Measurements from ENCODE around the gene HELB. TPM values are rescaled to one million over a fixed set of nuclear protein-coding genes. Genes with fewer than 3 reads are reported as not detected.
"Not testable (repeated sequence)": the region's sequence is repeated elsewhere in the genome, so short reads cannot be mapped to it uniquely, and the experiment has no call there.

The HELB gene
- total RNA-seq, 1 donor from 2014 or later, result 6.9 TPM

DNA sequence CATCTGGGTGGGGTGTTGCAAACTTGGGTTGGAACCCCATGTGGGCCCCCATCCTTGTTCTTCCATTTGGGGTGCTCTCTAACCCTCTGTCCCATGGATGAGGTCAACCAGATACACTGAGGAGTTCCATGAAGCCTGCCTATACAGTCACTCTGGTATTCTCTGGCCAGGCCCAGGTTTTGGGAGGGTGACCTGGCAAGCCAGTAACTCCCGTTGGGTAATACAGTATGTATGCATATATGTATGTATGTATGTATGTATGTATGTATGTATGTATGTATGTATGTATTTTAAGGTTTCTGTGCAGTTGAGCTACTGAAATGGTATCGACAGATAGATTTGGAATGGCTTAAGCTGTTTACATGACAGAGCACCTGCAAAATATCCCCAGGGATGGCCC is 12.8 kb upstream of the HELB start:
- H3K4me3 ChIP-seq, result no peak overlapping the region
- H3K27me3 ChIP-seq, result no peaks in the 10 kb centered on the region
- TF ChIP-seq, protein P1, sequence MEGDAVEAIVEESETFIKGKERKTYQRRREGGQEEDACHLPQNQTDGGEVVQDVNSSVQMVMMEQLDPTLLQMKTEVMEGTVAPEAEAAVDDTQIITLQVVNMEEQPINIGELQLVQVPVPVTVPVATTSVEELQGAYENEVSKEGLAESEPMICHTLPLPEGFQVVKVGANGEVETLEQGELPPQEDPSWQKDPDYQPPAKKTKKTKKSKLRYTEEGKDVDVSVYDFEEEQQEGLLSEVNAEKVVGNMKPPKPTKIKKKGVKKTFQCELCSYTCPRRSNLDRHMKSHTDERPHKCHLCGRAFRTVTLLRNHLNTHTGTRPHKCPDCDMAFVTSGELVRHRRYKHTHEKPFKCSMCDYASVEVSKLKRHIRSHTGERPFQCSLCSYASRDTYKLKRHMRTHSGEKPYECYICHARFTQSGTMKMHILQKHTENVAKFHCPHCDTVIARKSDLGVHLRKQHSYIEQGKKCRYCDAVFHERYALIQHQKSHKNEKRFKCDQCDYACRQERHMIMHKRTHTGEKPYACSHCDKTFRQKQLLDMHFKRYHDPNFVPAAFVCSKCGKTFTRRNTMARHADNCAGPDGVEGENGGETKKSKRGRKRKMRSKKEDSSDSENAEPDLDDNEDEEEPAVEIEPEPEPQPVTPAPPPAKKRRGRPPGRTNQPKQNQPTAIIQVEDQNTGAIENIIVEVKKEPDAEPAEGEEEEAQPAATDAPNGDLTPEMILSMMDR (IDR thresholded peaks at IDR 0.05), result no peak
- intact Hi-C loops (cut with DNase I), result no loop called here
- no peak for ATAC-seq
- no peaks in the 10 kb centered on the region for H3K9me3 ChIP-seq
- DNase-seq, result no peak
- H3K27ac ChIP-seq, result no peak overlapping the region
- no peaks in the 10 kb centered on the region for H3K4me1 ChIP-seq
- no peaks in the 10 kb centered on the region for H3K36me3 ChIP-seq

DNA sequence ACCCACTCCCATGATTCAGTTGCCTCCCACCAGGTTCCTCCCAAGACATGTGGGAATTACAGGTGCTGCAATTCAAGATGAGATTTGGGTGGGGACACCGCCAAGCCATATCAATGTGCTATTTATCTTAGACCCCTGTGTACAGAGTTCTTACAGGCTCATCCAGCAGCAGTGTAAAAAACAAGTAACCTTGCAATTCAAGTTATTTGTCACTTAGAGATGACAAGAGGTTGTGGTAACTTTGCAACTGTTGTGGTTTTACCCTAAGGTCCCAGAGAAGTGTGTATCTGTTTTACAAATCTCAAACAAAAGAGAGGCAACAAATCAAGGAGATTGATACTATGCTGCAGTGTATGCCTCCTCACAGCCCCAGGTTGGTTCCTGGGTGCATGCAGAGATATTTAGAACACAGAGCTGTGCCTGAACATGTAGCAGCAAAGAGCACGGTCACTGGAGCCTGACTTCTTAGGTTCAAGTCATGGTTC is 11.5 kb upstream of the HELB start:
- ATAC-seq, result no peak
- intact Hi-C loops (cut with DNase I), result no loop called here
- Histone ChIP-seq H3K36me3 (no peaks in the 10 kb centered on the region), H3K27ac (no peak overlapping the region), H3K27me3 (no peaks in the 10 kb centered on the region), H3K4me3 (no peak overlapping the region), H3K4me1 (no peaks in the 10 kb centered on the region), H3K9me3 (no peaks in the 10 kb centered on the region)
- TF ChIP-seq, protein P1 (IDR thresholded peaks at IDR 0.05), result no peak
- DNase-seq, result no peak

DNA sequence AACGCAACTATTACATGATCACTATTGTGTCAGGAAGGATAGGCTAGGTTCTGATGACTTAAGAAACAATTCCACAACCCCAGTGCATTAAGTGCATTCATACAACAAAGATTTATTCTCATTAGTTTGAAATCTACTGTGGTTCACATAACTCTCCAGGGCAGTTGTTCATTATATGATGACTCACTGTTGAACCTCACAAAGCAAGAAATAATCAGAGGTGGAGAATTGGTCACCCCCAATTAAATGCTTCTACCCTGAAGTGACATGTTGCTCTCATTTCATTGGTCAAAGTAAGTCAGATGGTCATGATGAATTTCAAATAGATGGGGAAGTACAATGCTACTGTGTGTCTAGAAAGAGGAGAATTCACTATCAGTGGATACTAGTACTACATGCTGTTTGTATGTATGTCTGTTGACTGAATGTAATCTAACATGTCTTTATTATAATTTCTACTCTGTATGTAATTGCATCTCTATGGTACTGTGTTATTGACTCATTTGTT is 6.1 kb upstream of the HELB start:
- Histone ChIP-seq H3K27me3 (no peaks in the 10 kb centered on the region), H3K9me3 (no peaks in the 10 kb centered on the region), H3K36me3 (no peaks in the 10 kb centered on the region), H3K4me1 (no peaks in the 10 kb centered on the region), H3K4me3 (no peak overlapping the region), H3K27ac (no peak overlapping the region)
- TF ChIP-seq, protein P1 (IDR thresholded peaks at IDR 0.05), result no peak
- no peak for DNase-seq
- intact Hi-C loops (cut with DNase I), result no loop called here
- ATAC-seq, result no peak

DNA sequence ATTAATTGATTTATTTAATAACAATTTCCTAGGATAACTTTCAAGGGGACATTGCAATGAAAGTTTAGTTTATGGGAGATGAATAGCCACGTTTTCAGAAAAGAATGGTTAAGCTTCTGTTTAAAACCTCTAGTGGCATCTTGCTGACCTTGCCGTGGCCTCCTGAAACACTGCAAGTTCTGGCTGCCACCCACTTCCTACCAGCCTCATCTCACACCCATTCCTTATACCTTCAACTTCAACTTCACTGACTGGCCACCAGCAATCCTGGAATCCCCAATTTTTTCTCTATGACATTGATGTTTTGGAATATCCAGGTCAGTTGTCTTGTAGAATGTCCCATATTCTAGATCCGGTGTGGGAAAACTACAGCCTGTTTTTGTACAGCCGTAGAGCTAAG is 5.2 kb upstream of the HELB start:
- no peaks in the 10 kb centered on the region for H3K4me1 ChIP-seq
- intact Hi-C loops (cut with DNase I), result no loop called here
- ATAC-seq, result no peak
- H3K27me3 ChIP-seq, result no peaks in the 10 kb centered on the region
- TF ChIP-seq, protein P1 (IDR thresholded peaks at IDR 0.05), result no peak
- no peak for DNase-seq
- H3K4me3 ChIP-seq, result no peak overlapping the region
- H3K9me3 ChIP-seq, result no peaks in the 10 kb centered on the region
- H3K27ac ChIP-seq, result no peak overlapping the region
- no peaks in the 10 kb centered on the region for H3K36me3 ChIP-seq

DNA sequence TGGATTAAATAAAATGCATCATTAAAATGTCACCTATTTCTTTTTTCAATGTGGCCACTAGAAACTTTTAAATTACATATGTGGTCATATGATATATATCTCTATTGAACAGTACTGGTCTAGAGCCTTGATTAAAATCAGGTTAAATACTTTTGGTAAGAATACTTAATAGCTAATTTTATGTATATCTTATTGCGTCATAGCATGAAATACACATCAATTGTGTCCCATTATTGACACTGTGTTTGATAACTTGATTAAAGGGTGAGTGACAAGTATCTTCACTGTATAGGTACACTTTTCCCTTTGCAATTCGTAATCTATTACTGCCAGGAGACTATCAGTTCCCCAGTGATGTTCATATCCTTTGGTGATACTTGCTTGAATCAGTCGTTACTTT is 4.4 kb upstream of the HELB start:
- Histone ChIP-seq H3K9me3 (no peaks in the 10 kb centered on the region), H3K27ac (no peak overlapping the region), H3K27me3 (no peaks in the 10 kb centered on the region), H3K4me1 (no peaks in the 10 kb centered on the region), H3K36me3 (no peaks in the 10 kb centered on the region), H3K4me3 (no peak overlapping the region)
- no peak for DNase-seq
- ATAC-seq, result no peak
- TF ChIP-seq, protein P1 (IDR thresholded peaks at IDR 0.05), result no peak
- intact Hi-C loops (cut with DNase I), result no loop called here

DNA sequence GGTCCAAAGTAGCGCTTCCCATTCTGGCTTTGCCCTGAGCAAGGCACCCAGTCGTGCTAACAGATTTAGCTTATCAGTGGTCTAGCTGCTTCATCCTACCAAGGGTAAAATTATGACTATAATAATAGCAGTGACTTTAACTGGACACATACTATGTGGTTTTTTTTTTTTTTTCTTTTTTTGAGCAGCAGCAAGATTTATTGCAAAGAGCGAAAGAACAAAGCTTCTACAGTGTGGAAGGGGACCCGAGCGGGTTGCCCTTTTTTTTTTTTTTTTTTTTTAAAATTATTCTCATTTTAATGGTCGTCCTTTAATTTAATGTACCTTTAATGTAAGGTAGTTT is 505 bp downstream of the HELB start:
- intact Hi-C loops (cut with DNase I), result no loop called here

DNA sequence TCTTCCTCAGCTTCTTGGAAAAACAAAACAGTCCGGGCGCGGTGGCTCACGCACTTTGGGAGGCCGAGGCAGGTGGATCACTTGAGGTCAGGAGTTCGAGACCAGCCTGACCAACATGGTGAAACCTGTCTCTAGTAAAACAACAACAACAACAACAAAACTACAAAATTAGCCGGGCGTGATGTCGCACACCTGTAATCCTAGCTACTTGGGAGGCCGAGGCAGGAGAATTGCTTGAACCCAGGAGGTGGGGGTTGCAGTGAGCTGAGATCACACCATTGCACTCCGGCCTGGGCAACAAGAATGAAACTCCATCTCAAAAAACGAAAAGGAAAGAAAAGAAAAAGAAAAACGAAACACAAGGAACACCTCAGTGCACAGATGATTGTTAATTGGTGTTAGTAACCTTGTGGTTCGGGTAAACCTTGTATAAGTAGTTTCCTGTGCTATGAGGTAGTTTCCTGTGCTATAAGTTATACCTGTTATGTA is 1.1 kb downstream of the HELB start:
- intact Hi-C loops (cut with DNase I); DNase-seq; H3K27ac ChIP-seq; H3K9me3 ChIP-seq; ATAC-seq; H3K27me3 ChIP-seq: not testable (repeated sequence)
- Histone ChIP-seq H3K4me1 (peaks cover 13% of the 10 kb centered on the region), H3K4me3 (peak overlapping the region; percentile 69), H3K36me3 (peaks cover 10% of the 10 kb centered on the region)

More for the DNA sequence above, 505 bp downstream of the HELB start:
- Histone ChIP-seq H3K36me3 (peaks cover 10% of the 10 kb centered on the region), H3K4me3 (peak overlapping the region; percentile 69), H3K9me3 (no peaks in the 10 kb centered on the region), H3K4me1 (peaks cover 13% of the 10 kb centered on the region), H3K27ac (peak overlapping the region; percentile 82), H3K27me3 (no peaks in the 10 kb centered on the region)
- TF ChIP-seq, protein P1 (IDR thresholded peaks at IDR 0.05), result no peak
- no peak for DNase-seq
- ATAC-seq, result no peak

Measured in upper lobe of right lung (tissue), 1 donor.